Heart left ventricle (tissue), 13 donors: ENCODE results near the gene TERT.

Experiments
- CTCF ChIP-seq, 12 donors: fragments of 200-600 bp; sonication (generic) in 4 of 12; IDR thresholded peaks; one replicate each; pipeline versions ENCODE4 v1.5.0 to v1.8.0; 2018 to 2022; ENCODE audit warnings: antibody characterized with exemption in 12 of 12, mild to moderate bottlenecking in 5 of 12
- POLR2A ChIP-seq, 2 donors: fragments of 450-650 bp; IDR thresholded peaks; one replicate each; pipeline ENCODE4 v1.6.1; 2017; ENCODE audit warnings: antibody characterized with exemption in 2 of 2, mild to moderate bottlenecking in 2 of 2, moderate library complexity in 2 of 2
- donor health status: ischemic (EF 13 %, LVEDD 7.1; RV severe dilation, severe dysfunction).
- donor health status: DM: no; HTN: yes; CAD: no.
- donor health status: DM: no; HTN: no; CAD: no.
- donor health status: ischemic (EF 25% LVEDD 6.9; RV normal size, moderate dysfunction).
- donor health status: ischemic (EF 25% LVEDD 5.7; RV mildly dilated, moderate dysfunction).
- donor health status: ischemic (EF 35%, LVEDD 5.7; RV mildly dilated, moderate dysfunction).
- donor health status: nonischemic (EF 11% LVEDD 7.7; RV severe dilation, severe dysfunction).
- donor health status: DM: yes; HTN: yes; CAD: no.
- donor health status: PGD.
- donor health status: ischemic (EF 29% LVEDD 5.4; RV normal size, mild dysfunction).
- donor health status: nonischemic (EF 23%, LVEDD 6.1; RV moderate dilation, normal function).

- TF ChIP-seq POLR2A (IDR thresholded peaks at IDR 0.05) = no peak
- TF ChIP-seq CTCF (IDR thresholded peaks at IDR 0.05) = no peak
Observed at GRCh38 chr5:1246711-1247431, 48.0 kb downstream of the TERT start.
